GM23248 (cell line): Measurements from ENCODE around the gene TTN.

Source experiments
- EZH2 ChIP-seq: fragments of 200-600 bp; sonication (generic); IDR thresholded peaks from 2 replicates; pipeline ENCODE4 v1.6.1; 2018; ENCODE audit warnings: antibody characterized with exemption, mild to moderate bottlenecking; ENCODE audit not compliant: insufficient read depth, poor library complexity, severe bottlenecking
- EZH2phosphoT487 ChIP-seq: fragments of 200-600 bp; sonication (generic); IDR thresholded peaks from 2 replicates; pipeline ENCODE4 v1.6.1; 2018; ENCODE audit warnings: antibody characterized with exemption, moderate library complexity, mild to moderate bottlenecking, low read depth; ENCODE audit not compliant: insufficient read depth

DNA sequence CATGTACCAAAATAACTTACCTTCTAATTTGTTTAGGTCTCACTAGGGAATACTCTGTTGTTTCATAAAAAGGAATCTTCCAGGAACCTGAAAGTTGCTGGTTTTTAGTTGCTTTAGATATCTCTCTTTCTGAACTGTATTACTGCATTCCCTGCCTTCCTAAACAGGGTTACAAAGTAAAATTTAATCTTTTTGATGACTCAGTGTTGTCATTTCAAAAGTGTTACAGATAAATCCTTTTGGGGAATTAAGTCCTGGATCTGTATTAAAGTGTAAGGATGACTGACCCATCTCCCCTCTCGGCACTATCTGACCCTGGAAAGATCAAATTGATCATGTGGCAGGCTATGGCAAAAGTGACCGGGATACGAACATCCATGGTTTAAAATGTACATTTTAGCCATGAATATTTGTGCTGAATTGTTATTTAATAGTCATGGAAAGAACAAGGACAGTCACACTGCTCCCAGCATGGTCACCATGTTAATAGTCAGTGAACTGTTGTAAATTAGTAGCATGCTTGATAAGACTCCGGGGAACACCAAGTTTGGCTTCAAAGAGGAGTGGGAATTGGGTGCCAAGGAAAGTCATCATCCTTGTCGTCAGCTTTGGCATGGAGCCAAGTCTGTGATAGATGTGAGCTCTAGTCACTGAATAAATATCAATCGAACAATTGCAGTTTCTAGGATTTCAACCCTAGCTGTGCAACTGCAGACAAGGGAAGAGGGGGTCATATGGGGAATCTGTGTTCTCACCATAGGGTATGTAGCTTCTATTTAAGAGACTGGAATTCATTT lies 322.8 kb downstream of the TTN start:
- TF ChIP-seq EZH2: no peak
- no peak for TF ChIP-seq EZH2phosphoT487
